Activated CD8-positive, alpha-beta memory T cell treated with anti-CD3 and anti-CD28 coated beads, Interleukin-2, amount 10 ng/mL, durations not matched to agents 7 days and 5 days (primary cell): ENCODE measurements around the gene NUCKS1. TPM values are rescaled to one million over a fixed set of nuclear protein-coding genes. Genes with fewer than 3 reads are reported as not detected.

Experiments used
- ATAC-seq: fragments of 150-1000 bp; cut with Tn5 transposase; one replicate; pipeline ENCODE4 v1.10.0; 2021; ENCODE audit warnings: moderate library complexity
- CTCF ChIA-PET: fragments of 350-600 bp; sonication (Branson Sonifier 250); formaldehyde crosslinking; loops from one replicate; lab custom pipeline; 2021; ENCODE audit warnings: antibody characterized with exemption; lab: Charles Lee
- DNase-seq: peaks from one replicate; pipeline ENCODE4 v3.0.0-alpha.2; 2020
- H3K27ac Mint-ChIP-seq: one replicate; pipeline ENCODE4 v1.8.0; 2021; ENCODE audit warnings: mild to moderate bottlenecking, mixed read lengths
- H3K27me3 Mint-ChIP-seq: one replicate; pipeline ENCODE4 v1.8.0; 2021; ENCODE audit warnings: mixed read lengths
- H3K36me3 Mint-ChIP-seq: one replicate; pipeline ENCODE4 v1.8.0; 2021; ENCODE audit warnings: mild to moderate bottlenecking, mixed read lengths
- H3K4me1 Mint-ChIP-seq: one replicate; pipeline ENCODE4 v1.8.0; 2021; ENCODE audit warnings: mixed read lengths
- H3K4me3 Mint-ChIP-seq: one replicate; pipeline ENCODE4 v1.8.0; 2021; ENCODE audit warnings: mild to moderate bottlenecking, moderate library complexity, mixed read lengths
- H3K9me3 Mint-ChIP-seq: one replicate; pipeline ENCODE4 v1.8.0; 2022; ENCODE audit warnings: low read depth, mixed read lengths
- total RNA-seq, 2 experiments: library from RNA; stranded (reverse); gene quantifications; one replicate each; pipeline ENCODE4 v1.2.3, GENCODE V29; 2021

NUCKS1 gene
- total RNA-seq, 2 experiments from 2014 or later = 179 to 211 TPM

DNA sequence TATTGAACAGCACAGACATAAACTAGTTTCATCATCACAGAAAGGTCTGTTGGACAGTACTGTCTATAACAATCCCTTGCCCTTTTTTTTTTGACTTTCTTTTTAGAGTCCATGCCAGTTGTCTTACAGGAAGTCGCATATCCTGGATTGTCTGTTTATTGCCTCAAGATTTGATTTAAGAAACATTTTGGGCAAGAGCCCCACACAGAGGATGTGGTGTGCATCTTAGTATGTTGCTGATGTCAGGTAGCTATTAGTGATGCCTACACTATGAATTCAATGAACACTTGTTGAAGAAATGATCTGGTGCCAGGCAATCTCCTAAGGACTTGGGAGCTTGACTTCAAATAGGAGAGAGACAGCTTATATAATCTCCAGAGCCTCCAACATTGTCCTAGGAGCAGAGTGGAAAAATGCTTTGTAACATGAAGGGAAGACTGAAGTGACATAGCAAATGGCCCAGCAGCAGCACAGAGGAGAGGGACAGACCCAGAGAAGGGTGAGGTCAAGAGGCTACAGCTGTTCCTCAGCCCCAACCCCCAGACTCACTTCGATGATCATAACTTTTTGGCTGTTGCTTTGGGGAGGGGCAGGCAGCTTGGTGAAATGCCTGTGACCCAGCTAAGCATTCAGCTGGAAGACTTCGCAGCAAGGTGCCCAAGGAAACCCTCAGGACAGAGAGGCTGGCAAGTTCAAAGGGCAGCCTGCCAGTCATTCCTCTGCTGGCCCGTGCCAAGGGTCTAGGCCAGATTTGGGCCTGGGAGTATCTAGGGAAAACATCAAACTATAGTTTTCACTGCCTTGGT, 32.8 kb upstream of the NUCKS1 start:
- DNase-seq = peak; percentile 50
- H3K27me3 Mint-ChIP-seq = no peaks in the 10 kb centered on the region
- ATAC-seq = peak; percentile 76
- H3K4me3 Mint-ChIP-seq = no peak overlapping the region
- no peaks in the 10 kb centered on the region for H3K9me3 Mint-ChIP-seq
- H3K27ac Mint-ChIP-seq = peak overlapping the region; percentile 56
- H3K4me1 Mint-ChIP-seq = peaks cover 13% of the 10 kb centered on the region
- CTCF ChIA-PET = interaction anchor here (0.6 to 3.6 kb wide), 27 partner anchors 9 to 194 kb away, joined by 3 to 47 read pairs (median 4); no protein-coding TSS in a partner anchor
- no peaks in the 10 kb centered on the region for H3K36me3 Mint-ChIP-seq

DNA sequence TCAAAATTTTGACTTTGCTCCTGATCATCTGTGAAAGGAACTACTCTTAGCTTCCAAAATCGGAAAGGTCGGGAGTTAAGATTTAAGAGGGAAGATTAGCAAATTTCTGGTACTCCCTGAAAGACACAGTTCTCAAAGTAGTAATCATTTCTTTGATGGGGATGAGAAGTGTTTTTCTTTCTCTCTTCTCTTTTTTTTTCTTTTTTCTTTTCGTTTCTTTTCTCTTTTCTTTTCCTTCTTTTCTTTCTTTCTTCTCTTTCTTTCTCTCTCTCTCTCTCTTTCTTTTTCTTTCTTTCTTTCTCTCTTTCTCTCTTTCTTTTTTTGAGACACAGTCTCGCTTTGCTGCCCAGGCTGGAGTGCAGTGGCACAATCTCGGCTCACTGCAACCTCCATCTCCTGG, 30.4 kb upstream of the NUCKS1 start:
- H3K4me3 Mint-ChIP-seq = no peak overlapping the region
- H3K36me3 Mint-ChIP-seq = peaks cover under 1% of the 10 kb centered on the region
- DNase-seq (no peak), ATAC-seq (no peak)
- H3K4me1 Mint-ChIP-seq = peaks cover 26% of the 10 kb centered on the region
- no peaks in the 10 kb centered on the region for H3K27me3 Mint-ChIP-seq
- H3K9me3 Mint-ChIP-seq = no peaks in the 10 kb centered on the region
- CTCF ChIA-PET = interaction anchor here (0.6 to 3.6 kb wide), 2 partner anchors 122 to 197 kb away, joined by 3 to 47 read pairs; no protein-coding TSS in a partner anchor
- no peak overlapping the region for H3K27ac Mint-ChIP-seq

DNA sequence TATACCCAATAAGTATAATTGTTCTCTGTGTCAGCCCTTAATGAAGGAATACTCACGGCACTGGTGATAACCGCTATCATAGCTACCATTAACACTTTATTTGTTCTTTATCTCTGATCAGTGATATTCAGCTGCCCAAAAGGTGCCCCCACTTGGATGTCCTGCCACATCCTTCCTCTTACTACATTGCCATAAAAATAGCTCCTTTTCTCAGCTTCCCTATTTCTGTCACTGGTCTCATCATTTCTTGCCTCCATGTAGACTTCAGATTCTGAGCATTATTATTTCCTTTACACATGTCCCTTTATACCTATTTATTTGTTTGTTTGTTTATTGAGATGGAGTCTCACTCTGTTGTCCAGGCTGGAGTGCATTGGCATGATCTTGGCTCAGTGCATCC, 28.0 kb upstream of the NUCKS1 start:
- CTCF ChIA-PET = interaction anchor here (1.9 kb wide), 1 partner anchor 199 kb away, joined by 7 read pairs; no protein-coding TSS in a partner anchor
- Mint-ChIP-seq H3K27ac (no peak overlapping the region), H3K4me1 (peaks cover 40% of the 10 kb centered on the region), H3K27me3 (no peaks in the 10 kb centered on the region), H3K9me3 (no peaks in the 10 kb centered on the region), H3K4me3 (no peak overlapping the region), H3K36me3 (peaks cover 10% of the 10 kb centered on the region)
- DNase-seq (no peak), ATAC-seq (no peak)

DNA sequence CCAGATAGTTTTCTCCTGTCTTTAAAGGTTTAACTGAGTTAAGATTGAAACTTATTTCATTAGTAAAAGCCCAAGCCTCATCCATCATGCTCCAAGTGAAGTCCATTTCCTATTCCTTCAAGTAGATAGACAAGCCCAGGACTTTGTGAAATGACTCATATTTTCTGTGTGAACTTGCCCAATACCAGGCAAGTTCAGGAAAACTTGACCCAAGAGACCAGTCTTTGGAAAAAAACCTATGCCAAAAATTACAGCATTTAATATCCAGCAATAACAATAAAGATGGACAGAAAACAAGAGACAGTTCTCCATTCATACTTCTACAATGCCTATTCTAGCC, 25.7 kb upstream of the NUCKS1 start:
- ATAC-seq = no peak
- peaks cover 46% of the 10 kb centered on the region for H3K4me1 Mint-ChIP-seq

DNA sequence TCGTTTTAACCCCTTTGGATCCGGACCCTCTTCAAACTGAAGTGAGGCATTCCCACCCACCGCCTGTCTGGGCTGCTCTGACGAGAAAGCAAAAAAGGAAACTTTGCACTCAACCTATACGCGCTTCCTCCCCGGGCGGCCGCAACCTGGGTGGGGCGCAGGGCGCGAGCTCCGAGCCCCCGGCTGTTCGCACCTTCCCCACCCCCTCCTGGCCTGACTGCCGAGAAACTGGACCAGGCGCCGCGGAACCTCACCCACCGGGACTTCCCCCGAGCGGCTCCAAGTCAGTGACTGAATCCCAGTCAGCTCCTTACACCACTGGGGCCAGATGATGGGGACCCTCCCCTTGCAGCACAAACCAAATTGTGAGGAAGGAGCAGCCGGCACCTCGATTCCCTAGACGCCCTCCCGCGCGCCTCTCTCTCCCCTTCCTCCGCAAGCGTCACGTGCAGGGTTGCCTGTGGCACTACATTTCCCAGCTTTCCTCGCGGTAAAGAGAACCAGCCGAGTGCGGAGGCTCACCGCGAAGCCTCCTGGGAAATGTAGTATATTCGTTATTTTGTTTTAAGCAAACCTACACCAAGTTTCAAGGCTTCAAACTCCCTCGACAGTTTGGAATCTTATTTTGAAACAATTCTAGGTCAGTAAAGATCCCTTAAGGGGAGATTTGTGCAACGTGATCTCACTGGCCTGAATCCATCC, 25.2 kb upstream of the NUCKS1 start, which contains the start of gene RAB29:
TSS of gene RAB29 (minus strand) at position 468 of the 702 bp plus-strand sequence. CDS start 526 bp downstream, outside the sequence.
- peak within 1 kb of the TSS; percentile 89 for H3K4me3 Mint-ChIP-seq
- DNase-seq = peak; percentile 94
- CTCF ChIA-PET = interaction anchor here (1.1 to 2.8 kb wide), 14 partner anchors 10 to 238 kb away, joined by 3 to 16 read pairs (median 5); partner anchors contain the start of gene NUCKS1
- H3K27ac Mint-ChIP-seq = peak within 1 kb of the TSS; percentile 93
- H3K9me3 Mint-ChIP-seq = no peaks in the 10 kb centered on the region
- peaks cover 33% of the 10 kb centered on the region for H3K36me3 Mint-ChIP-seq
- ATAC-seq = peak; percentile 94
- H3K4me1 Mint-ChIP-seq = peaks cover 46% of the 10 kb centered on the region
- no peaks in the 10 kb centered on the region for H3K27me3 Mint-ChIP-seq

More for the DNA sequence above, 25.7 kb upstream of the NUCKS1 start:
- Mint-ChIP-seq H3K27me3 (no peaks in the 10 kb centered on the region), H3K27ac (peak overlapping the region; percentile 93), H3K36me3 (peaks cover 27% of the 10 kb centered on the region), H3K4me3 (peak overlapping the region; percentile 89), H3K9me3 (no peaks in the 10 kb centered on the region)
- DNase-seq = no peak
- CTCF ChIA-PET = interaction anchor here (1.1 to 2.8 kb wide), 10 partner anchors 10 to 239 kb away, joined by 3 to 16 read pairs (median 5); no protein-coding TSS in a partner anchor

DNA sequence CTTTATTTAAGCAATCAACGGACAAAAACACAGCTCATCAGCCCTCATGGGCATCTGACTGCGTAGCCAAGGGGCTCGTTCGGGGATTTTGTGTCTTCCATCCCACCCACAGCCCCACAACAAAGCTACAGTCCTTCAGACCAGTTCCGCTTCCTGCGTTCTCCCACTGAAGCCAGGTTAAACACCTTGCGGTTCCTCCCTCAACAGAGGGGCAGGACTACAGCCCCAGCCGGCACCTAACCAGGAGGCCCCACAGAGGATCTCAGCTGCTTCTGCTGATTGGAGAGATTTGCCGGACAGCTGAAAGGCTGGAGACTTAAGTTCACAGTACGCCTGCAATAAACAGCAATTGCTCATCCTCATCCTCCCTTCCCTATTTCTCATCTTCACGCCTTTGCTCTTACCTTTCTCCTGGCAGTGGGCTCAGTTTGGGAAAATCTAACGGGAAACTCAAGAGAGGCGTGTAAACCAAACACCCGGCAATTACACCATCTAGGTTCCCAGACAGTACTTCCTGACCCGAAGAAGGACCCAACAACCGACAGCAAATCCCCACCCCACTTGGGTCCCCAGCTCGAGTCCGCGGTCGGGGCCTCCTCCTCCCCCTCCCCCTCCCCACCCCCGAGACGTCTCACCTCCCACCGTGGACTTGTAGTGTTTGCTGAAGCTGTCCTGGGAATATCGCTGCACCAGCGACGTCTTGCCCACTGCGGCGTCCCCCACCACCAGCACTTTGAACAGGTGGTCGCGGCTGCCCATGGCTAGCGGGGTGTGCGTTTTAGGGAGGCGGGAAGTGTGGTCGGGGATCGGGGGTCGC, 24.4 kb upstream of the NUCKS1 start:
- H3K9me3 Mint-ChIP-seq = no peaks in the 10 kb centered on the region
- peaks cover 40% of the 10 kb centered on the region for H3K36me3 Mint-ChIP-seq
- DNase-seq (peak; percentile 68), ATAC-seq (peak; percentile 24)
- peaks cover 47% of the 10 kb centered on the region for H3K4me1 Mint-ChIP-seq
- H3K27ac Mint-ChIP-seq = peak overlapping the region; percentile 93
- peak overlapping the region; percentile 89 for H3K4me3 Mint-ChIP-seq
- H3K27me3 Mint-ChIP-seq = no peaks in the 10 kb centered on the region
- CTCF ChIA-PET = interaction anchor here (0.8 to 2.8 kb wide), 19 partner anchors 9 to 203 kb away, joined by 3 to 16 read pairs (median 4); partner anchors contain the start of gene NUCKS1

DNA sequence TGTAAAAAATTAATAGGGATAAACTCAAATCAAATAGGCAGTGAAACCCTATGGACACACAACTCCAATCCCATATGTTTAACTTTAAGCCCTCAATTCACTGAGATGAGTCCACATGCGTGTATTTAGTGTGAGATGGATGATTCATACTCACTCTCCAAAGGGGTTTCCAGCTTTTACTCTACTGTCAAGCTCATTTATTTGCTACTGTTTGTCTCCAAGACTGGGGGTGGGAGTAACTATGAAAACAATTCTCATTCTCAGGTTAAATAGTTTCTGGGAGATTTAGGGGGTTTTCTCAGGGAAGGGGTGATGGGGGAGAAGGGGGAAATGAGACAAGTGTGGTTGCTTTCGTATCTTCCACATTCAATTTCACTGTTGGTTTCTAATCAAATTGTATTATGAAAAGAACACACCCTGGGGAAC, 22.6 kb upstream of the NUCKS1 start:
- H3K36me3 Mint-ChIP-seq = peaks cover 53% of the 10 kb centered on the region
- H3K4me3 Mint-ChIP-seq = peak overlapping the region; percentile 30
- H3K27ac Mint-ChIP-seq = peak overlapping the region; percentile 65
- ATAC-seq (no peak), DNase-seq (no peak)
- H3K27me3 Mint-ChIP-seq = no peaks in the 10 kb centered on the region
- H3K4me1 Mint-ChIP-seq = peaks cover 48% of the 10 kb centered on the region
- H3K9me3 Mint-ChIP-seq = no peaks in the 10 kb centered on the region
- CTCF ChIA-PET = interaction anchor here (1.0 to 2.1 kb wide), 4 partner anchors 33 to 205 kb away, joined by 3 to 8 read pairs (median 5); no protein-coding TSS in a partner anchor

DNA sequence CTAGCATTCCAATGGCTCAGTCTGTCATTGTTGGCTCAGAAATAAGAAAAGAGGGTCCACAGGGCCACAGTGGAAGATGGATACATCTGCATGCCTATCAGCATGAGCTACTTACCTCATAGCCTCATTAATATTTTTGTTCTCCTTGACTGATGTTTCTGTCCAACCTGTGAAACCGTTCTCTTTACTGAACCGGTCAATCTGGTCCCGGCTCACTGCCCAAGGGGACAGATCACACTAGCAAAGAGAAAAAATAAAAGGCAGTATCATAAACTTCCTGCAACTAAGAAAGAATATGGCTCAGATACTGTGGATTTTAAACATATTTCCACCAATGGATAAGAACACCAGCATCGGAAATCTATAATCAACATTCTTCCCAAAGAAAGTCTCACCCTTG, 20.6 kb upstream of the NUCKS1 start:
- CTCF ChIA-PET = no interaction called here
- H3K36me3 Mint-ChIP-seq = peaks cover 59% of the 10 kb centered on the region

DNA sequence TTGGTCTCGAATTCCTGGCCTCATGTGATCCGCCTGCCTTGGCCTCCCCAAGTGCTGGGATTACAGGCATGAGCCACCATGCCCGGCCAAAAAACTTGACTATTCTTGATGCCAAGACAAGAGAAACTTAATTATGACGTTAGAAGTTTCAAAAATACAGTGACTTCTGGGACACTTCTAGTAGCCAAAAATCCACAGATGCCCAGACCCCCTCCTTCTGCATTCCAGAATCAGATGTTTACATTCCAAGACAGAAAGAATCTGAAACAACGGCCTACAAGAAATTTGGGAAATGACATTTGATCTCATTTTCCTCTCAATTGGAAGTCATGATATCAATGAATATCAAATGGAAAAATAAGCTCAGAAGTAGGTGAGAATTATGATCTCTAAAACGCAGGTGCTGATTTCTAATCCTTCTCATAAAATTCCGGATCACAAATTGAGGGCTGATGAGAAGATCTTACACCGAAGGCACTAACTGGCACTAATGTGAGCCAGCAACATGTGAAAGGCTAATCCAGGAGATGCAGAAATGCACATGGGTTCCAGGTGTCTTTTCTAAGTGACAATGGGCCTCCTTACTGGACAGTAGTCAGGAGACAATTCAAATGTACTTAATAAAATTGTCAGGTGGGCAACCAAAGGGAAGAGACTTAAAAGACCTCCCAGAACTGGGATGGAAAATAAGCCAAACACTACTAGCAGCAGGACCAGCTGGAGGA, 19.8 kb upstream of the NUCKS1 start:
- H3K4me1 Mint-ChIP-seq = peaks cover 45% of the 10 kb centered on the region
- H3K27me3 Mint-ChIP-seq = no peaks in the 10 kb centered on the region
- no peaks in the 10 kb centered on the region for H3K9me3 Mint-ChIP-seq
- CTCF ChIA-PET = no interaction called here
- ATAC-seq (no peak), DNase-seq (no peak)
- no peak overlapping the region for H3K4me3 Mint-ChIP-seq
- H3K27ac Mint-ChIP-seq = no peak overlapping the region
- peaks cover 58% of the 10 kb centered on the region for H3K36me3 Mint-ChIP-seq

More for the DNA sequence above, 20.6 kb upstream of the NUCKS1 start:
- H3K27ac Mint-ChIP-seq = no peak overlapping the region
- peaks cover 49% of the 10 kb centered on the region for H3K4me1 Mint-ChIP-seq
- H3K4me3 Mint-ChIP-seq = no peak overlapping the region
- no peaks in the 10 kb centered on the region for H3K27me3 Mint-ChIP-seq
- no peaks in the 10 kb centered on the region for H3K9me3 Mint-ChIP-seq
- ATAC-seq (no peak), DNase-seq (no peak)

DNA sequence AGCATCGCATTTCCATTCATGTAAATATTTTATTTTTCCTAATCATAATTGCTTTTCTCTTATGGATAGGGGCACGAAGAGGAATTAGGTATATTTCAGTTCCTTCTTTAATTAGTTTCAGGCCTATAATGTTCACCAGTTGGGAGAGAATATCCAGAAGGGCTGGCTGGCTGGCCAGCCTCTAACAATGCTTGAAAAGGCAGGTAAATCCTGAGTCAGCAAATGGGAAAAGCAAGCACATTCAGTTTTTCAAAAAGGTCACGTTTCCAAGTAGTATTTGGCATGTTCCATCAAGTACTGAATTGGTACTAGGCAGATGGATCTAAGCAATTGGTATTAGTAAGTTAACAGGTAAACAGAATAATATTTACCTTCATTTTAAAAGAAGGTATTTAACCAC, 17.3 kb upstream of the NUCKS1 start:
- H3K9me3 Mint-ChIP-seq = no peaks in the 10 kb centered on the region
- H3K27me3 Mint-ChIP-seq = no peaks in the 10 kb centered on the region
- ATAC-seq (no peak), DNase-seq (no peak)
- H3K4me3 Mint-ChIP-seq = no peak overlapping the region
- H3K4me1 Mint-ChIP-seq = peaks cover 30% of the 10 kb centered on the region
- H3K36me3 Mint-ChIP-seq = peaks cover 45% of the 10 kb centered on the region
- CTCF ChIA-PET = interaction anchor here (1.1 kb wide), 1 partner anchor 210 kb away, joined by 3 read pairs; no protein-coding TSS in a partner anchor
- H3K27ac Mint-ChIP-seq = no peak overlapping the region

DNA sequence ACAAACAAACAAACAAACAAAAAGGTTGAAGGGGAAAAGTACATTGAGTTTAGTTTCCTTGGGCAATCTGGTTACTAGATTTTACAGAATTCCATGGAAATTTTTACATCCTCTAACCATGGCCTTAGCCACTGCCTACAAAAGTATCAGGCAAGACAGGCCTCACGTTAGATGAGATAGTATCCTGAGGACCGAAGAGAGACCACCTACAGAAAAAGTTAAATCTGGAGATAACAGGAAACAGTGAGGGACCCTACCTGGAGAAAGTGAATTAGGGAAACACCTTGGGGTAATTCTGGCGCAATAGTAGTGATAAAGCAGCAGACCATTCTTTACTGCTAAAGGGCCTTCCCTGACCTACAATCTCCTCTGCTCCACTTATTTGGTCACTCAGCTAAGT, 16.6 kb upstream of the NUCKS1 start:
- no peaks in the 10 kb centered on the region for H3K27me3 Mint-ChIP-seq
- DNase-seq (no peak), ATAC-seq (no peak)
- CTCF ChIA-PET = interaction anchor here (1.0 to 1.6 kb wide), 2 partner anchors 12 to 24 kb away, joined by 3 to 5 read pairs; no protein-coding TSS in a partner anchor
- no peaks in the 10 kb centered on the region for H3K9me3 Mint-ChIP-seq
- peaks cover 23% of the 10 kb centered on the region for H3K4me1 Mint-ChIP-seq
- no peak overlapping the region for H3K4me3 Mint-ChIP-seq
- H3K27ac Mint-ChIP-seq = no peak overlapping the region
- peaks cover 39% of the 10 kb centered on the region for H3K36me3 Mint-ChIP-seq

DNA sequence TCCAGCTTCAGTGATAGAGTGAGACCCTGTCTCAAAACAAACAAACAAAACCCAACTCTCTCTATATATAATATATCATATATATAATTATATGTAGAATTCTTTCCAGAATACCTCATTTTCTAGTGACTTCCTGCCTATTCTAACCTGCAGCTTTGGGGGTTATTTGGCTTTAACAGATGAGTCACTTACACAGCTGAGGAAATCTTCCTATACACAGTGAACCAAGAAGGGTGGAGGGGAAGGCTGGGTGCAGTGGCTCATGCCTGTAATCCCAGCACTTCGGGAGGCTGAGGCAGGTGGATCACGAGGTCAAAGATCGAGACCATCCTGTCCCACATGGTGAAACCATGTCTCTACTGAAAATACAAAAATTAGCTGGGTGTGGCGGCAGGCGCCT, 16.1 kb upstream of the NUCKS1 start:
- no peaks in the 10 kb centered on the region for H3K27me3 Mint-ChIP-seq
- no peak for DNase-seq
- H3K27ac Mint-ChIP-seq = no peak overlapping the region
- H3K36me3 Mint-ChIP-seq = peaks cover 37% of the 10 kb centered on the region
- no peaks in the 10 kb centered on the region for H3K9me3 Mint-ChIP-seq
- CTCF ChIA-PET = interaction anchor here (0.7 to 1.7 kb wide), 8 partner anchors 8 to 108 kb away, joined by 3 to 5 read pairs (median 4); partner anchors contain the start of gene RAB29
- H3K4me3 Mint-ChIP-seq = no peak overlapping the region
- ATAC-seq = no peak
- peaks cover 19% of the 10 kb centered on the region for H3K4me1 Mint-ChIP-seq
